GM21529 (cell line): ENCODE data around the gene ASF1B.

Experiments
- ATAC-seq: cut with Tn5 transposase; IDR thresholded peaks from one replicate; pipeline ENCODE4 v1.9.1; 2021; ENCODE audit not compliant: unreplicated experiment

ASF1B gene

GRCh38 chr19:14111486-14111885 is 24.9 kb downstream of the ASF1B start:
- no peak for ATAC-seq

GRCh38 chr19:14110650-14111049 is 25.7 kb downstream of the ASF1B start:
- ATAC-seq, result no peak

- no peak for ATAC-seq
Observed at GRCh38 chr19:14107581-14108461, 28.6 kb downstream of the ASF1B start.

DNA sequence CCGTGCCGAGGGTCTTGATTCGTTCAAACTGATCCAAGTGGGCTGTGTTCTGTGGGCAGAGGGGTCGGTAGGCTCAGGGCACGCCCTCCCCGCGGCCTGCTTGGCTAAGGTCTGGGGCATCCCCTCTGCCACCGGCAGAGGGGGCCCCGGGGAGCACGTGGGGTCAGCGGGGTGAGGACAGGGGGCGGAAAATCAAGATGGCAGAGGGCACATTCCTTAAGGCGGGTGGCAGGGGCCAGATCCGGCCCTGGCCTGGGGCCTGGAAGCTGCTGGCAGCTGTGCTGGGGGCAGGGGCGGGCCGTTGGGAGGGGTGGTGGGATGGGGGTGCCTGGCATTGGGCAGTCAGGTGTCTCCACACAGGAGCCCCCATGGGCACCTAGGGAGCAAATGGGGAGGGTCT is 29.5 kb downstream of the ASF1B start:
- ATAC-seq, result no peak

- ATAC-seq, result no peak
Observed at GRCh38 chr19:14105680-14106079, 30.7 kb downstream of the ASF1B start.

GRCh38 chr19:14103310-14103709 is 33.1 kb downstream of the ASF1B start:
- no peak for ATAC-seq

DNA sequence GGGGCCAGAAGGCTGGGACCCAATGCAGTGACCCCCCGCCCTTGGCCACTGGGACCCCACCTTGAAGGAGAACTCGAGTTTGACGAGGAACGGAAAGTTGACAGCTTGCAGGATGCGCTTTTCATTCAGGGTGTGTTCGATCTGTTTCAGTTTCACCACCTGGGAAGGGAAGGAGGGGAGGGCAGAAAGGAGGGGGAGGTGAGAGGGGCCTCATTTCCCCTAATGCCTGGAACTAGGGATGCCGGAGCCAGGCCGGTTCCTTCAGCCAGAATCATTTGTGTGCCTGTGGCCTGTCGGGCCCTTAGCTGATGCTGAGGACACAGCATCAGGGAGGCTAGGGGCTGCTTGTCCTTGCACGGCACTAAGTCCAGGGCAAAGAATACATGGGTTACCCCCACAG is 33.6 kb downstream of the ASF1B start:
- ATAC-seq, result no peak

- no peak for ATAC-seq
Observed at GRCh38 chr19:14102102-14102696, 34.2 kb downstream of the ASF1B start.

DNA sequence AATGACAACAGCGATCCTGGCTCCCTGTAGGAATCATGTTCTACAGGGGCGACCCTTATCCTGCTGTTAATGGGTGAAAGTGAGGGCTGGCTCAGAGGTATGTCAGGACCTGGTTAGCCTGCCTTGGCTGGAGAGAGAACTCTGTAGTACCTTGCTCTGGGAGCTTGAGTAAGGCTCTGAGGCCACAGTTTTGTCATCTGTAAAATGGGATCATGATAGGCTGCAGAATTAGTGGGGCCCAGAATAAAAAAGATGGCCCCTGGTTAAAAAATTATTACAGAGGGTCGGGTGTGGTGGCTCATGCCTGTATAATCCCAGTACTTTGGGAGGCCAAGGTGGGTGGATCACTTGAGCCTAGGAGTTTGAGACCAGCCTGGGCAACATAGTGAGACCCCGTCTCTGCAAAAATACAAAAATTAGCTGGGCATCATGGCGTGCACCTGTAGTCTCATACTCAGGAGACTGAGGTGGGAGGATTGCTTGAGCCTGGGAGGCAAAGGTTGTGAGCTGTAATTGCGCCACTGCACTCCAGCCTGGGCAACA is 35.3 kb downstream of the ASF1B start:
- no peak for ATAC-seq

GRCh38 chr19:14097532-14098151 is 38.7 kb downstream of the ASF1B start:
- no peak for ATAC-seq

- no peak for ATAC-seq
Observed at GRCh38 chr19:14096272-14096992, 40.0 kb downstream of the ASF1B start.

DNA sequence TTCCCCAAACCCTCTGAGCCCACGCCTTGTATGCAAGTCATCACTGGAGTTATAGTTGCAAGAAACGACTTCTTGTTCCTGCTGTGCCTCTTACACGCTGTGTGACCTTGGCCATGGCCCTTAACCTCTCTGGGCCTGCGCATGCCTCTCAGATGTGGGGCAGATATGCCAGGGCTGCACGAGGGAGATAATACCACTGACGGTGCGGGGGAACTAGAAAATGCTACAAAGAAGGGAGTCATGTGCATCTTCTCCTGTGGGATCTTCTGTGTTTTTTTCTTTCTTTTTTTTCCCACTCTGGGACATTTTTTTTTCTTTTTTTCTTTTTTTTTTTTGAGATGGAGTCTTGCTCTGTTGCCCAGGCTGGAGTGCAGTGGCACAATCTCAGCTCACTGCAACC is 41.5 kb downstream of the ASF1B start:
- no peak for ATAC-seq

- no peak for ATAC-seq
Observed at GRCh38 chr19:14093117-14093823, 43.1 kb downstream of the ASF1B start.

DNA sequence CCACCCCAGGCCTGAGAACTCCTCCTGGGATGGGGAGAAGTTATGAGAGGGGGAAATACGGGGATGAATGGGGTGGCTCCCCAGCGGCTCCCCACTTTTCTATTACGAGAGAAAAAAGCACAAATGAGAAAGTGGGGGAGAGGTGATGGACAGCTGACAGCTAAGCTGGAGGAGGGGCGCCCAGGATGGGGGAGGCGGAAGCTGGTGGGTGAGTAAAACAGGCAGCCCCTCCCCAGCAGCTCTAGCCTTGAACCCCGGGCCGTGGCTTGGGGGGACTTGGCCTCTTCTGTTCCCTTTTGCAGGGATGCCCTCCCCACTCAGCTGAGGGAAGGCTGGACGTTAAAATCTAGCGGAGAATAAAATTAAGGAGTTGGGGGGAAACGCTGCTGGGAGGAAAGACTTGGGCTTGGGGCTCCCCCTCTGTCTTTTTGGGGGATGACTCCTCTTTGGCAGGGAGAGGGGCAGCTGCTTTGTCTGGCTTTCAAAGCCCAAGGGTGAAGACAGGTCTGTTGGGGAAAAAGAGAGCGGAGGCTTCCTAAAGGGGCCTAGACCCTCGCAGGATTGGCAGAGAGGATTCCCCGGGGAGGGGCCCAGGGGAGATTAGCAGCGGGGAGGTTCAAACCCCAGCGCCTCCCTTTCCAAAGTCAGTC is 44.5 kb downstream of the ASF1B start:
- ATAC-seq, result peak; percentile 15

DNA sequence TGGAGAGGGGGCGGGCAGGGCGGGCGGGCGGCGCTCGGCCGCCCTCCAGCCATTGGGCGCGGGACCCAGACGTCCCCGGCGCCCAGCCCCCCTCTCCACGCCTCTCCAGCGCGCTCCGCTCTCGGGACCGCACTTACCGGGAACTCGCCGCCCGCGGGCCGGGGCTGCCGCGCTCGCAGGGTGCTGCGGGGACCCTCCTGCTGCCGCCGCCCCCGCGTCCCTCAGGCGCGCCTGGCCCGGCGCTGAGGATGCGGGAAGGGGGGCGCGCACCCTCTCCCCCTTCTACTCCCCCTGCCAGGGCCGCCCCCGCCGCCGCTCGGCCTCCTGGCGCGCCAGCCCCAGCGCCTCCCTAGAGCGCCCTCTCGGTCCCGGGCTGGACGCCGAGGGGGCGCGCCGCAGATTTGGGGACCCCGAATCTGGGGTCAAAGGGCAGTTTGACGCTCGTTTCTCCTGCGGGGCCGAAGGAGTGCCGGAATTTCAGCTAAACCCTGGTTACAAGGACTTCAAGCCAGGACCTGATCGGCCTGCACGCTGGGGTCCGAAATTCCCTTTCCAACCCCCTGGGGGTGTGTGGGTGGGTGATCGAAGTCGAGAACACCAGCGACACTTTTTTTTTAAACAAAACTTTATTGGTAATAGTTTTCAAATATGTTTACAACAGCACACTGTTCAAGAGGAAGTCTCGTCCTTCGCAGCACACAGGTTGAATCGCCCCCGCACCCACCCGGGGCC is 45.1 kb downstream of the ASF1B start:
- peak; percentile 44 for ATAC-seq

DNA sequence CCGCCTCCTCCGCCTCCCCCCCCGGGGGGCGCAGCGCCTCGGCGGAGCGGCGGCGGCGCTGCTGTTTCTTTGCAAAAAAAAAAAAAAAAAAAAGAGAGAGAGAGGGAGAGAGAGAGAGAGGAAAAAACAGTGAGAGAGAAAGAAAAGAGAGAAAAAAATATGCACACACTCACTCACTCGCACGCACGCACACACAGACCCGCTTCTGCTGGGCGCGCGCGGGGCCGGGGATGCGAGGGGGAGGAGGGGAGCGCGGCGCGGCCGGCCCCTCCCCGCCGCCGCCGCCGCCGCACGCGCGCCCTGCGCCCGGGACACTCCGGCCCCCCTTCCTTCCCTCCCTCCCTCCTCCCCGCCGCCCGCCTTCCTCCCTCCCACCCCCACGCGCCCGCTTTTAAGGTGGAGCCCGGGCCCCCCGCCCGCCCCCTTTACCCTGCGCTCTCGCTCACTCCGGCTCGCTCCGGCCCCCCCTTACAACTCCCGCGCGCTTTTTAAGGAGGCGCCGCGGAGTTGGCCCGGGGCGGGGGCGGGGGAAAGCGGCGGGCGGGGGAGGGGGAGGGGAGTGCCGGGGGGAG is 45.8 kb downstream of the ASF1B start, which contains the start of gene SAMD1:
Gene SAMD1, minus strand, starts transcription at position 243 of the 572 bp plus-strand sequence.
- peak; percentile 44 for ATAC-seq

DNA sequence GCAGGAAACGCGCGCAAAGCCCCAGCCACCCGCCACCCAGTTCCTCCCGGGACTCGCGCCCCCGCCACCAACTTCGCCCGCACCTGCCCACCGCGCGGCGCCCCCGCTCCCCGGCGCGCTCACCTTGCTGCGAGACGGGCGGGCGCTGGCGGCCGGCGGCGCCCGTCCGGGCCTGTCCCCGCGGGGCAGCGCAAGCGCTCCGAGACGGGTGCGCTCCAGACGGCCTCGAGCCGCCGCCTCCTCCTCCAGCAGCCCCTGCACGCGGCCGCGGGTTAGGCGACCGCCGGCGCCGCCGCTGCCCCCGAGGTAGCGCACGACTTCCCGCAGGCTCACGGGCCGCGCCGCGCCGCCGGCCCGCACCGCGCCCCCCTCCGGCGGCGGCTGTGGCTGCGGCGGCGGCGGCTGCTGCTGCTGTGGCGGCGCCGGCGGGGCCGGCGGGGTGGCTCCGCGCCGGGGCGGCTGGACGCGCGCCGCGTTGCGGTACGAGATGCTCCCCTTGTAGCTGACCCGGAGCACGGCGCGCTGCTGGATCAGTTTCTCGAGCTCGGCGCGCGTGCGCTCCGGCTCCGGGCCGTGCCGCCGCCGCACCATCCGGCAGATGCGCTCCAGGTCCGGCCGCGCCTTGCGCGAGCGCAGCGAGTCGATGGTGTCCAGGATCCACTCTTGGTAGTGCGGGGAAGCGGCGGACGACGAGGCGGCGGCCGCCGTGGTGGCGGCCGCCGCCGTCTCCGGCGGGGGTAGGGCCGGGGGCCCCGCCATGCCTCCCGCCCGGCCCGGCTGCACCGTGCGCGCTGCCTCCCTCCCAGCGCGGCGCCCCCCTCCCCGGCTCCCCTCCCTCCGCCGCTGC is 46.5 kb downstream of the ASF1B start:
- no peak for ATAC-seq

- no peak for ATAC-seq
Observed at GRCh38 chr19:14089412-14089661, 47.1 kb downstream of the ASF1B start.
